T47D (cell line): Measurements from ENCODE around the gene ADM2.
A peak's percentile ranks its signal among the peaks of the same experiment; 100 is the strongest.

Experiments used
- DNase-seq, 2 experiments: peaks; one replicate each; pipeline versions ENCODE4 v3.0.0 to v3.0.0-alpha.2; 2011 to 2012; ENCODE audit warnings: low read depth in 1 of 2, low spot score in 1 of 2
- JUND ChIP-seq: IDR thresholded peaks from 2 replicates; pipeline ENCODE4 v1.6.1; 2012; ENCODE audit warnings: low read depth
- in situ Hi-C: cut with HindIII; loops from 2 replicates; pipeline ENCODE4 v1.10.0; 2016; ENCODE audit warnings: low sequenced_read_pairs, low pct_unique_long_range_greater_than_20kb

The ADM2 gene

GRCh38 chr22:50524676-50525103 lies 43.3 kb downstream of the ADM2 start:
- DNase-seq: no peak
- TF ChIP-seq JUND: no peak
- in situ Hi-C loops: no loop called here

- no peak for TF ChIP-seq JUND
- in situ Hi-C loops: no loop called here
Measured at GRCh38 chr22:50525104-50525857, 43.9 kb downstream of the ADM2 start, which contains the start of gene SCO2. SCO2 (minus strand) TSS chr22:50525598; CDS start chr22:50524411, 1,187 bp downstream.

GRCh38 chr22:50525858-50526107 lies 44.4 kb downstream of the ADM2 start:
- no peak for TF ChIP-seq JUND
- in situ Hi-C loops: no loop called here
- no peak for DNase-seq

More at GRCh38 chr22:50525104-50525857, 43.9 kb downstream of the ADM2 start, which contains the start of gene SCO2:
- DNase-seq: peak; percentile 95 to 96

GRCh38 chr22:50526108-50526833 lies 44.9 kb downstream of the ADM2 start:
- in situ Hi-C loops: no loop called here
- no peak for TF ChIP-seq JUND
- DNase-seq: peak; percentile 58 to 68

- peak; percentile 56 to 72 for DNase-seq
- in situ Hi-C loops: no loop called here
- TF ChIP-seq JUND: no peak
Measured at GRCh38 chr22:50526834-50527801, 45.8 kb downstream of the ADM2 start.

- no peak for TF ChIP-seq JUND
- in situ Hi-C loops: no loop called here
- no peak for DNase-seq
Measured at GRCh38 chr22:50527921-50528681, 46.8 kb downstream of the ADM2 start.

GRCh38 chr22:50528682-50529415 lies 47.5 kb downstream of the ADM2 start:
- no peak for TF ChIP-seq JUND
- no peak for DNase-seq
- in situ Hi-C loops: no loop called here

GRCh38 chr22:50529416-50529896 lies 48.1 kb downstream of the ADM2 start:
- TF ChIP-seq JUND: no peak
- in situ Hi-C loops: no loop called here
- DNase-seq: no peak

GRCh38 chr22:50529897-50530579 lies 48.7 kb downstream of the ADM2 start, which contains the start of gene TYMP:
TYMP (minus strand) TSS chr22:50530012; CDS start chr22:50529709, 303 bp downstream.
- in situ Hi-C loops: no loop called here
- peak; percentile 75 to 90 for DNase-seq
- TF ChIP-seq JUND: no peak

- no peak for TF ChIP-seq JUND
- DNase-seq: no peak
- in situ Hi-C loops: no loop called here
Measured at GRCh38 chr22:50530580-50530876, 49.2 kb downstream of the ADM2 start.
